ENCODE data around the gene C1QTNF8. TPM values are rescaled to one million over a fixed set of nuclear protein-coding genes. Genes with fewer than 3 reads are reported as not detected.

C1QTNF8 gene
- total RNA-seq = not detected

GRCh38 chr16:1096169-1097082 is at the start of gene C1QTNF8:
Gene C1QTNF8, minus strand, starts transcription at chr16:1096244. Its CDS starts 1,322 bp downstream, at chr16:1094922.
- DNase-seq (ENCODE audit: low read depth in 2 of 3, low spot score in 2 of 3) = no peak

GRCh38 chr16:1145383-1146100 is 49.5 kb upstream of the C1QTNF8 start:
- DNase-seq (ENCODE audit: low read depth in 2 of 3, low spot score in 2 of 3) = no peak

GRCh38 chr16:1144476-1145382 is 48.7 kb upstream of the C1QTNF8 start:
- no peak for DNase-seq (ENCODE audit: low read depth in 2 of 3, low spot score in 2 of 3)

- no peak for DNase-seq (ENCODE audit: low read depth in 2 of 3, low spot score in 2 of 3)
Measured at GRCh38 chr16:1143761-1144450, 47.9 kb upstream of the C1QTNF8 start.

- DNase-seq (ENCODE audit: low read depth in 2 of 3, low spot score in 2 of 3) = no peak
Measured at GRCh38 chr16:1142911-1143310, 46.9 kb upstream of the C1QTNF8 start.

- no peak for DNase-seq (ENCODE audit: low read depth in 2 of 3, low spot score in 2 of 3)
Measured at GRCh38 chr16:1141716-1142115, 45.7 kb upstream of the C1QTNF8 start.

- DNase-seq (ENCODE audit: low read depth in 2 of 3, low spot score in 2 of 3) = no peak
Measured at GRCh38 chr16:1141191-1141590, 45.1 kb upstream of the C1QTNF8 start.

- no peak for DNase-seq (ENCODE audit: low read depth in 2 of 3, low spot score in 2 of 3)
Measured at GRCh38 chr16:1140582-1141162, 44.6 kb upstream of the C1QTNF8 start.

- DNase-seq (ENCODE audit: low read depth in 2 of 3, low spot score in 2 of 3) = no peak
Measured at GRCh38 chr16:1137604-1138003, 41.6 kb upstream of the C1QTNF8 start.

GRCh38 chr16:1135459-1135825 is 39.4 kb upstream of the C1QTNF8 start:
- DNase-seq (ENCODE audit: low read depth in 2 of 3, low spot score in 2 of 3) = no peak

- DNase-seq (ENCODE audit: low read depth in 2 of 3, low spot score in 2 of 3) = no peak
Measured at GRCh38 chr16:1134776-1135458, 38.9 kb upstream of the C1QTNF8 start.

GRCh38 chr16:1133810-1134520 is 37.9 kb upstream of the C1QTNF8 start:
- no peak for DNase-seq (ENCODE audit: low read depth in 2 of 3, low spot score in 2 of 3)

GRCh38 chr16:1133271-1133670 is 37.2 kb upstream of the C1QTNF8 start:
- no peak for DNase-seq (ENCODE audit: low read depth in 2 of 3, low spot score in 2 of 3)

- no peak for DNase-seq (ENCODE audit: low read depth in 2 of 3, low spot score in 2 of 3)
Measured at GRCh38 chr16:1132431-1132830, 36.4 kb upstream of the C1QTNF8 start.

- DNase-seq (ENCODE audit: low read depth in 2 of 3, low spot score in 2 of 3) = no peak
Measured at GRCh38 chr16:1131378-1131994, 35.4 kb upstream of the C1QTNF8 start.

GRCh38 chr16:1130382-1130781 is 34.3 kb upstream of the C1QTNF8 start:
- DNase-seq (ENCODE audit: low read depth in 2 of 3, low spot score in 2 of 3) = no peak

- DNase-seq (ENCODE audit: low read depth in 2 of 3, low spot score in 2 of 3) = no peak
Measured at GRCh38 chr16:1129106-1129960, 33.3 kb upstream of the C1QTNF8 start.
